ENCODE results near the gene LXN. TPM values are rescaled to one million over a fixed set of nuclear protein-coding genes. Genes with fewer than 3 reads are reported as not detected.

The LXN gene
- total and polyA plus RNA-seq, 2 of the 4 experiments (the other 2 are of a cell fraction), result 93.6 to 155 TPM

GRCh38 chr3:158652463-158652862, 20.0 kb downstream of the LXN start:
- ChIA-PET POLR2A (ENCODE audit: unreplicated experiment) (no interaction called here), CTCF (no interaction called here)
- ATAC-seq (ENCODE audit: low read depth) (no peak), DNase-seq (no peak)
- Histone ChIP-seq H3K18ac (ENCODE audit: low read depth, low read length) (no peak overlapping the region), H2AK9ac (replicated peaks; ENCODE audit: low read depth, low read length, poor library complexity) (no peak overlapping the region), H2AK5ac (ENCODE audit: low read depth, low read length) (no peak overlapping the region), H3K9ac (ENCODE audit: low read depth, low read length) (no peak overlapping the region), H3K9me3 (ENCODE audit: control insufficient read depth, insufficient read depth, low read length) (no peaks in the 10 kb centered on the region), H3K14ac (replicated peaks; ENCODE audit: low read depth, low read length) (no peak overlapping the region), H3K27ac (ENCODE audit: insufficient read depth, low read length) (no peak overlapping the region), H3K79me1 (ENCODE audit: low read depth in 1 of 2, low read length in 2 of 2) (0 out of 4 replicates have a peak, but pooled peaks cover 0 to 2% of the 10 kb centered on the region in 2 experiments), H2BK20ac (ENCODE audit: low read depth, low read length) (no peak overlapping the region), H4K20me1 (ENCODE audit: insufficient read depth, low read length) (no peaks in the 10 kb centered on the region), H2BK120ac (ENCODE audit: low read depth, low read length) (no peak overlapping the region), H3K27me3 (ENCODE audit: control insufficient read depth, insufficient read depth, low read length) (no peaks in the 10 kb centered on the region), H3K4ac (ENCODE audit: low read depth, low read length) (no peak overlapping the region), H3K36me3 (ENCODE audit: control insufficient read depth, insufficient read depth, low read length) (peaks cover 25% of the 10 kb centered on the region), H2BK15ac (ENCODE audit: low read depth, low read length) (no peak overlapping the region), H2BK5ac (ENCODE audit: low read depth, low read length, poor library complexity, severe bottlenecking) (no peak overlapping the region), H3K56ac (ENCODE audit: extremely low read depth, insufficient read depth, low read length) (no peak overlapping the region), H4K8ac (ENCODE audit: low read depth in 2 of 2, low read length in 2 of 2) (no peak overlapping the region), H3K4me1 (ENCODE audit: control insufficient read depth, insufficient read depth, low read length) (no peaks in the 10 kb centered on the region), H4K5ac (ENCODE audit: low read depth, low read length) (no peak overlapping the region), H3K4me2 (ENCODE audit: low read depth, low read length) (no peak overlapping the region), H3K9me1 (ENCODE audit: insufficient read depth, low read length) (no peaks in the 10 kb centered on the region), H4K91ac (ENCODE audit: insufficient read depth, low read depth, low read length) (no peak overlapping the region), H2AFZ (replicated peaks; ENCODE audit: low read length, poor library complexity) (no peak overlapping the region), H3K23ac (ENCODE audit: low read depth, low read length) (no peak overlapping the region), H3K4me3 (ENCODE audit: insufficient read depth, low read depth, low read length) (no peak overlapping the region)
- no CpG with 5 or more reads among the region's 3 CpGs for WGBS, 2 experiments (ENCODE audit: extremely low coverage in 2 of 2, insufficient read length in 1 of 2)
- intact Hi-C loops (cut with micrococcal nuclease), result no loop called here
- no peak for TF ChIP-seq CEBPB (IDR thresholded peaks at IDR 0.05; ENCODE audit: low read depth, low read length)
- in situ Hi-C loops (cut with MboI; ENCODE audit: low sequenced_read_pairs), result no loop called here
- BruUV-seq (replicated peaks), result no TSS peak
- dilution Hi-C loops (cut with HindIII; ENCODE audit: low sequenced_read_pairs, unreplicated experiment), result no loop called here

Measured in IMR-90 (cell line).